SW480 (cell line): ENCODE measurements around the gene NTNG1.

Experiments
- DNase-seq: peaks from one replicate; pipeline ENCODE4 v3.0.0-alpha.2; 2016; ENCODE audit warnings: low spot score

Gene NTNG1

GRCh38 chr1:107459204-107459904 lies 318.5 kb downstream of the NTNG1 start:
- no peak for DNase-seq

GRCh38 chr1:107460035-107460434 lies 319.2 kb downstream of the NTNG1 start:
- no peak for DNase-seq

GRCh38 chr1:107464827-107465226 lies 324.0 kb downstream of the NTNG1 start:
- no peak for DNase-seq

- no peak for DNase-seq
Observed at GRCh38 chr1:107467286-107467685, 326.4 kb downstream of the NTNG1 start.

GRCh38 chr1:107467811-107468210 lies 327.0 kb downstream of the NTNG1 start:
- no peak for DNase-seq

GRCh38 chr1:107473065-107473464 lies 332.2 kb downstream of the NTNG1 start:
- DNase-seq, result no peak

GRCh38 chr1:107474877-107475612 lies 334.2 kb downstream of the NTNG1 start:
- DNase-seq, result no peak

- DNase-seq, result no peak
Observed at GRCh38 chr1:107477233-107477632, 336.4 kb downstream of the NTNG1 start.

- DNase-seq, result no peak
Observed at GRCh38 chr1:107479865-107480350, 339.1 kb downstream of the NTNG1 start.

GRCh38 chr1:107480548-107481415 lies 339.9 kb downstream of the NTNG1 start:
- DNase-seq, result no peak

- DNase-seq, result no peak
Observed at GRCh38 chr1:107481756-107482384, 341.0 kb downstream of the NTNG1 start.

GRCh38 chr1:107483949-107484348 lies 343.1 kb downstream of the NTNG1 start:
- no peak for DNase-seq

GRCh38 chr1:107486349-107486748 lies 345.5 kb downstream of the NTNG1 start:
- DNase-seq, result no peak

- DNase-seq, result no peak
Observed at GRCh38 chr1:107487506-107487905, 346.7 kb downstream of the NTNG1 start.

GRCh38 chr1:107491582-107491981 lies 350.7 kb downstream of the NTNG1 start:
- DNase-seq, result no peak

- no peak for DNase-seq
Observed at GRCh38 chr1:107493111-107493716, 352.4 kb downstream of the NTNG1 start.

- DNase-seq, result no peak
Observed at GRCh38 chr1:107494061-107494460, 353.2 kb downstream of the NTNG1 start.

GRCh38 chr1:107496002-107496401 lies 355.2 kb downstream of the NTNG1 start:
- DNase-seq, result no peak

- DNase-seq, result no peak
Observed at GRCh38 chr1:107499139-107499744, 358.4 kb downstream of the NTNG1 start.

GRCh38 chr1:107501081-107501605 lies 360.3 kb downstream of the NTNG1 start:
- no peak for DNase-seq

GRCh38 chr1:107510347-107510746 lies 369.5 kb downstream of the NTNG1 start:
- DNase-seq, result no peak
